GM13976 (cell line): Measurements from ENCODE around the gene ALG12.

Source experiments
- DNase-seq: peaks from one replicate; pipeline ENCODE4 v3.0.0; 2012; ENCODE audit warnings: low spot score
- CTCF ChIP-seq: IDR thresholded peaks from 2 replicates; pipeline ENCODE4 v1.5.1; 2012; ENCODE audit warnings: borderline replicate concordance, mild to moderate bottlenecking; ENCODE audit not compliant: insufficient read depth; ENCODE audit errors: extremely low read depth, missing control alignments, control extremely low read depth
- in situ Hi-C: fragments of 300-500 bp; cut with MboI; formaldehyde crosslinking; loops from one replicate; pipeline ENCODE4 v1.12.0; 2022; ENCODE audit warnings: low sequenced_read_pairs, mixed read lengths, inconsistent platforms; ENCODE audit not compliant: unreplicated experiment

ALG12 gene

GRCh38 chr22:49883294-49883640 is 35.0 kb downstream of the ALG12 start:
- no peak for DNase-seq
- in situ Hi-C loops = no loop called here
- TF ChIP-seq CTCF = no peak

- DNase-seq = no peak
- in situ Hi-C loops = no loop called here
- no peak for TF ChIP-seq CTCF
Observed at GRCh38 chr22:49882519-49883293, 35.5 kb downstream of the ALG12 start.

- TF ChIP-seq CTCF = no peak
- no peak for DNase-seq
- in situ Hi-C loops = no loop called here
Observed at GRCh38 chr22:49881856-49882255, 36.4 kb downstream of the ALG12 start.

GRCh38 chr22:49880281-49880680 is 38.0 kb downstream of the ALG12 start:
- DNase-seq = peak; percentile 73
- no peak for TF ChIP-seq CTCF
- in situ Hi-C loops = no loop called here

GRCh38 chr22:49879871-49880270 is 38.4 kb downstream of the ALG12 start:
- no peak for TF ChIP-seq CTCF
- in situ Hi-C loops = no loop called here
- DNase-seq = no peak

GRCh38 chr22:49878206-49878605 is 40.0 kb downstream of the ALG12 start:
- no peak for TF ChIP-seq CTCF

GRCh38 chr22:49877642-49878041 is 40.6 kb downstream of the ALG12 start:
- no peak for DNase-seq
- in situ Hi-C loops = no loop called here
- TF ChIP-seq CTCF = no peak

More at GRCh38 chr22:49878206-49878605, 40.0 kb downstream of the ALG12 start:
- no peak for DNase-seq
- in situ Hi-C loops = no loop called here
